HG03045 (cell line): Measurements from ENCODE around the gene PRELP.
"Not testable (repeated sequence)": the region's sequence is repeated elsewhere in the genome, so short reads cannot be mapped to it uniquely, and the experiment has no call there.

Experiments
- ATAC-seq: cut with Tn5 transposase; IDR thresholded peaks from one replicate; pipeline ENCODE4 v1.9.1; 2021; ENCODE audit warnings: mild to moderate bottlenecking, moderate library complexity; ENCODE audit not compliant: unreplicated experiment

The PRELP gene

GRCh38 chr1:203475012-203475981, at the start of gene PRELP:
PRELP (plus strand) TSS chr1:203475806; CDS start chr1:203483185, 7,379 bp downstream.
- ATAC-seq, result no peak

- ATAC-seq, result no peak
These were observed 49.2 kb upstream of the PRELP start for GRCh38 chr1:203426366-203426765.

- no peak for ATAC-seq
These were observed 48.7 kb upstream of the PRELP start for GRCh38 chr1:203426870-203427269.

GRCh38 chr1:203427451-203427850, 48.2 kb upstream of the PRELP start:
- ATAC-seq, result no peak

GRCh38 chr1:203428981-203429599, 46.5 kb upstream of the PRELP start:
- no peak for ATAC-seq

GRCh38 chr1:203435615-203436014, 40.0 kb upstream of the PRELP start:
- no peak for ATAC-seq

GRCh38 chr1:203437696-203438315, 37.8 kb upstream of the PRELP start:
- ATAC-seq, result no peak

GRCh38 chr1:203439131-203439730, 36.4 kb upstream of the PRELP start:
- no peak for ATAC-seq

GRCh38 chr1:203440771-203441170, 34.8 kb upstream of the PRELP start:
- ATAC-seq, result no peak

DNA sequence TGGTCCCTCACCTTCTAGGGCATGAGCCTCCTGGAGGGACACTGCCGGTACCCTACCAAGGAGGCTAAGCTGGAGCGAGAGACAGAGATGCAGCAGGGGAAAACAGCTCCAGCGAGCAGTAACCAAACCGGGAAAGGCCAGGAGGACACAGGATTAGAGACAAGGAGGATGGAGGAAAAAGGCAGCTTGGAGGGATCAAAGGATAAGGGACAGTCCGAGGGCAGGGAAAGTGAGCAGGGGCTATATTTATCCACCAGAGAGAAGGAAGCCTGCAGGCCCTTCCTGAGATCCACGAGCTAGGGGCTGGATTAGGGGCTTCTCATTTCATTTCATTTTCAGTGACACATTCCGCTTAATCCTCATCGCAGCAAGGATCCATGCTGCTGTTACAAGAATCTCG, 33.8 kb upstream of the PRELP start:
- no peak for ATAC-seq

DNA sequence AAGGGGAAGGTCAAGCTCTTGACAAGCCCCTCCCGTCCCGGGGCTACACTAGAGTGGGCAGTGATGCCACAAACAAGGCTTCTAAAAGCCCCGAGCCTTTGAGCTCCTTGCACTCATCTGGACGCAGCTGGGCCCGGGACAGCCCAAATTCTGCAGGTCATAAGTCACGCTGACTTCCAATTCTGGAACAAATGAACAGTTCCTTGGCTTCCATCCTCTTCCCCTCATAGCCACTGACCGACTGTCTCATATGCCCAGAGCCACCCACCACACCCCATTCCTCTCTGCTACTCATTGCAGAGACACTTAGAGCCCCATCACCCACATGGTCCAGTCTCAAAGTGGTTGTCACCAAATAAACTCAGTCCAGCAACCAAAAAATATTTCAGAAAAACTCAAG, 32.8 kb upstream of the PRELP start:
- ATAC-seq, result no peak

GRCh38 chr1:203443296-203443695, 32.3 kb upstream of the PRELP start:
- ATAC-seq, result no peak

GRCh38 chr1:203444171-203444576, 31.4 kb upstream of the PRELP start:
- no peak for ATAC-seq

DNA sequence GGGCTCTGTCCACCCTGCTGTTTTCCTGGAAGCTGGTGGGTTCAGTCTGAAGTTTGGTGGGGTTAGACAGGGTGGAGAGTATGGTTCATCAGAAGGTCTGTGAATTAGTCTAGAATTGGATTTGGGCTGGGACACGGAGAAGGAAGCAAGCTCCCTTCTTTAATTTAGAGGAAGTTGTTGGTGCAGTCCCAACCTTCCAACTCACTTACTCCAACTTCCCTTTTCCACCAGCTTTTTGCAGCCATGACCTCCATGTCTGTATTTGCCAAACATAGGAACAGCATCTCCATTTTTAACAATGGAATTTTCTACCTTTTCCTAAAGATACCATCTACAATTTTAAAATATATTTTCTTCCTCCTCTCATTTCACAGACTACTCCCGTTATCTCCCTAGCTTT, 28.5 kb upstream of the PRELP start:
- ATAC-seq, result no peak

GRCh38 chr1:203447598-203447997, 28.0 kb upstream of the PRELP start:
- not testable (repeated sequence) for ATAC-seq

GRCh38 chr1:203448521-203449061, 27.0 kb upstream of the PRELP start:
- ATAC-seq, result no peak

- ATAC-seq, result no peak
These were observed 25.6 kb upstream of the PRELP start for GRCh38 chr1:203450001-203450400.

GRCh38 chr1:203450479-203451149, 25.0 kb upstream of the PRELP start:
- no peak for ATAC-seq

DNA sequence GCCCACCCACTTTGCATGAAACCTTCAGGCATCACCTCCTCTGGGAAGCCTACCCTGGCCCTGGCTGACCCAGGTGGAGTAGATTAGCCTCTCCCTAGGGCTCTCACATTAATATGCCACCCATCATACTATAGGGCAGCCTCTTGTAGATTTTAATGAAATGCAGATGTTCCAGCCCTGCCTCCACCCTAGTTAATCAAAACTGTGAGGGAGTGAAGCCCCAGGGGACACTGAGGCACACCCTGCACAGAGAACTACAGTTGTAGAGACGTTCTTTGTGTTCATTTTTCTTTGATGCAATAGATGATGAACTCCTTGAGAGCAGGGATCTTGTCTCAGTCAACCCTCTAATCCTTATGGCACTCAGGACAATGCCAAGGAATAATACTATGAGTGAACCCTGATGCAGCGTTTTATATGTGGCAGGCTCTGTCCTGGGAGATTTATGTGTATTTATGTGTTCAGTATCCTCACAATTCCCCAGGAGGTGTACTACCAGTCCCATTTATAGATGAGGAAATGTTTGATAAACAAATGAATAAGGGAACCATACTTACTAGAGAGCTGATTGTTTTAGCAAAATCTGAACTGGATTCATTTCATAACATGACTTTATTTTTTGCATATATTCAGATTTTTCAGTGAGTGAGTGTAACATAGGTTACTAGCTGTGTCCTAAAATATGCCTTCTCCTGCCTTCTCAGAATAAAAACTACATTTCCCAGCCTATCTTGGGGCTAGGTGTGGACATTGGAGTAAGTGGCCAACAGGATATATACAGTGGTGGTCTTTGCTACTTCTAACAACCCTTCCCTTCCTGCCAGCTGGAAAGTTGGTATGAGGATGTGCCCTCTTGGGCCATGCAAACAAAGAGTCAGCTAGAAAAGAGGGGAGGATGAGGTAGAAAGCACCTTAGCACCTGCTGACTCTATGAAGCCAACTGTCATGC, 23.5 kb upstream of the PRELP start:
- no peak for ATAC-seq
